Stimulated activated CD8-positive, alpha-beta memory T cell treated with anti-CD3 and anti-CD28 coated beads, Interleukin-12 subunit alpha, Interleukin-12 subunit beta, amount 100 ng/mL, for 1 hour (primary cell): ENCODE measurements around the gene ABR.
"Not testable (repeated sequence)": the region's sequence is repeated elsewhere in the genome, so short reads cannot be mapped to it uniquely, and the experiment has no call there.

ENCODE experiments used
- DNase-seq: peaks from one replicate; pipeline ENCODE4 v3.0.0-alpha.2; 2020; ENCODE audit warnings: low read depth

ABR gene

DNA sequence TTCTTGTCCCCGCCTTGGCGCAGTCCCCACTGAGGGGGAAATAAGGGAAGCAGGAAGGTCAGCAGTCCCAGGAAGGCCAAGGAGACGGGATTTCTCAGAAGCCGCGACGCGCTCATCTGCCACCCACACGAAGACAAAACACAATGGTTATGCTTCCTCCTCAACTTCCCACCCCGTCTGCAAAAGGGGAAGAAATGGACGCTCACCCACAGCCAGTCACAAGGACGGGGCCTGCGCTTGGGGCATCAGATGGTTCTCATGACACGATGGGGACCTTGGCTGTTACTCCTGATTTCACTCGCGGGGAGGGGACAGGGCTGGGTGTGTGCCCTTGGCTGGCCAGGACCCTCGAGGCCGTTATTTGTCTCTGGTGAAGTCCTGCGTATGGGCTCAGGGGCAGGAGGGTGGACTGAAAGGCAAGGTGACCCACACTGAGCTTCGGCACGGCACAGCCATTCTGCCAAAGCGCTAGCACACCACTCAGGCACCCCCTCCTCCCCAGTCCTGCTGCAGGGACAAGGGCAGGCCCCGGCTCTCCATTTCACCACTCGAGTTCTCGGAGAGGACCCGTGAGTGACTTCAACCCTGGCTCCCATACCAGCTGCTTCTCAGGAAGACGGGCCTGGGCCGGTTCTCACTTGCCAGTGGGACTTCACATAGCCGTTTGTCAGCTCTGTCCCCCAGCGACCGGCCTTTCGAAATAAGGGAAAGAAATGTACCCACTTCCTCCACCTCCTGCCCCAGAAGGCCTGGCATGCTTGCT is 84.5 kb downstream of the ABR start:
- DNase-seq: no peak

GRCh38 chr17:1094591-1094990 is 85.2 kb downstream of the ABR start:
- no peak for DNase-seq

DNA sequence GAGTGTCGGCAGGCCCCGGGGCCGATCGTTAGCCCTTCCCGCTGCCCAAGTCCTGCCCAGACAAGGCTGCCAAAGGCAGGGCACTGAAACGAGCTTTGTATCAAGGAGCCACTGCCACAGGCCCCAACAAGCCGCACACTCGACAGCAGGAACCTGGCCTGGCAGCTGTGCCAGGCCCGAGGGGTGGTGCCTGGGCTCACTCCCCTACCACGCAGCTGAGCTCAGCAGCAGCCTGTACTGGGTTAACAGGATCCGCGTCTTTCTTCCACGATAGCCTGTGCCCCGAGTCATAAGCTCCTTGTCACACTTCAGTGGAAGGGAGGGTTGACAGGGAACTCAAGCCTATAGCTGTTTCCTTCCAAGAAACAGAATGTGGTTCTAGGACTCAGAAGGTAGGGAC is 87.9 kb downstream of the ABR start:
- DNase-seq: no peak

GRCh38 chr17:1091190-1091534 is 88.6 kb downstream of the ABR start:
- no peak for DNase-seq

GRCh38 chr17:1090465-1091189 is 89.2 kb downstream of the ABR start:
- no peak for DNase-seq

GRCh38 chr17:1089915-1090314 is 89.9 kb downstream of the ABR start:
- DNase-seq: no peak

GRCh38 chr17:1087381-1088241 is 92.2 kb downstream of the ABR start:
- DNase-seq: no peak

DNA sequence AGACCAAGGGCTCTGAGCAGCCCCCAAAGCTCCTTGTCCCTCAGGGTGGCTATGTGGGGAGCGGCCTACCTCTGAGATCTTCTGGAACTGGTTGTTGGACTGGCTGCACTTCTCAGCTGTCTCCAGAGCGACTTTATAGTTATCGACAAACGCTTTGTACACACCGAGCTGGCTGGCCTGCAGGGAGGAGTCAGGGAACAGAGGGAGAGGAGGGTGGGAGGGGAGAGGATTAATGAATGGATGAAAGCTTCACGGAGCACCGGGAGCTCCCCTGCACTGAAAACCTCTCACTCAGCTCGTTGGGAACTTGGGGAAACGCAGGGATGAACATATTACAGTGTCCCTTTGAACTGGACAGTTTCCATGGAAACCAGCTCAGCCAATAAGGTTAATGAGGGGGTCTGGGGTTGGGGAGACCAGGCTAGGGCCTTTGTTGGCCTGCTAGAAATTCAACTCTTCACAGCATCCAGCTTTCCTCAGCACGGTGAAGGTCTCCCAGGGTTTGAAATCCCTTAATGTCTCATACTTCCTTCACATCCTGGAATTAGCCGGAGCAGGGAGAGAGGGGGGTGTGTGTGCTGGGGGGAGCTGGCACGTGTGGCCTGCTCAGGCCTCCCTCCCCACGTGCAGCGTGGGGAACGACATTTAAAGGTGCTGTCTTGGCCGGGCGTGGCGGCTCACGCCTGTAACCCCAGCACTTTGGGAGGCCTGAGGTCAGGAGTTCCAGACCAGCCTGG is 96.2 kb downstream of the ABR start:
- DNase-seq: no peak

DNA sequence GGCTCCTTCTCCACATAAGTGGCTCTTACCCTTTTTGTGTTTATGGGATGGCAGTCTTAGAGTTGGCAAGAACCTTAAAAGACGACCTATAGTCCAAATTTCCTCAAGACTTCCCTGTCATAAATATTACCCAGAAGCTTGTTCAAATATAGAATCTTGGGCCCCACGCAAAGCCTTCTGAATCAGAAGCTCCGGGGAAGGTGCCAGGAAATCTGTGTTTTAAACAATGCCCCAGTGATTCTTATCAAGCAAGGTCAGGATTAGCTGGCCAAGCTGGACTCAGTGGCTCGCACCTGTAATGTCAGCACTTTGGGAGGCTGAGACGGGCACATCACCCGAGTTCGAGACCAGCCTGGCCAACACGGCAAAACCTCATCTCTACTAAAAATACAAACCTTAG is 97.2 kb downstream of the ABR start:
- no peak for DNase-seq

- no peak for DNase-seq
Measured at GRCh38 chr17:1078831-1079561, 100.8 kb downstream of the ABR start.

DNA sequence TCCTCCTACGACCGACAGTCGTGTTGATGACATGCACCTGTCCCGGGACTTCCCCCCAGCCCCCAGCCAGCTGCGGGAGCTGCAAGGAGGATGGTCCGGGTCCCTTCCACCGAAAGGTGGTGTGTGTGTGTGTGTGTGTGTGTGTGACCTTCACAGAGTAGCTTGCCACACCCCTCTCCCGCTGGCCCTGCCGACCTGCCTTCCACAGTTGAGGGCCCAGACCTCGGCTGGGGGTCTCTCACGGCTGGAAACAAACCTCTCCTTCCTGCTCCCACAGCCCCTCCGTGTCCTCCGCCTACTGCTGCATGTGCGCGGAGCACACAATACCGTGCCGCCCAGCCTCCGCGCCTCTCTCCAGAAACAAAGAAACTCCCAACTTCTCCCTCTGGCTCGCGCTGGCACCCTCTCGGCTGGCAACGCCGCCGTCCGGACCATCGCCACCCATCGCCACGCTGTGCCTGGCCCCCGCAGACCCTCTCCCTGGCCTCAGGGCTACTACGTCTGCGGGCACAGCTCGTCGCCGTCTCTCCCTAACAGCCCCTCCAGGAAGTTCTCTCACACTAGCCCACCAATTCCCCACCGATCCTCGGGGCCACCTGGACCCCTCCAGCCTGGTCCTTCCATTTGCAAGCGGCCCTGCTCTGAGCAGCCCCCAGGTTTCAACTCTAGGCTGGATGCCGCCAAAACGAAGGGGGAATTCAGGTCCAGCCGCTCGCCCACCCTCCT is 101.6 kb downstream of the ABR start:
- no peak for DNase-seq

DNA sequence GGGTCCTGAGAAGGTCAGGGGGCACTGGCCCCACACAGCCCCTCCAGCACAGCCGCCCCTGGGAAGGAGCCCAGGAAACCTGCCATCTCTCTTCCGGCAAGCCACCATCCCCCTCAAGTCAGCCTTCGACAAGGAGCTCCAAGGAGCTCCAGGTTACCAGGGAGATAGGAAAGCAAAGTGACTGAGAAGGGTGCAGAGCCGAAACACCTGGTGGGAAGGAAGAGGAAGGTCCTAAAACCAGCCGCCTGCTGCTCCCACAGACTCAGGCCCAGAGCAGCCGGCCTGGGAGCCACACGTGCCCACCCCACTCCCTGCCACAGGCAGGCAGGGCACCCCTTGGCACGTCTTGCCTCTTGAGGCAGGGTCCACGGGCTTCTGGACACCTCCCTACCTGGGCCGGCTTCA is 102.2 kb downstream of the ABR start:
- DNase-seq: no peak

DNA sequence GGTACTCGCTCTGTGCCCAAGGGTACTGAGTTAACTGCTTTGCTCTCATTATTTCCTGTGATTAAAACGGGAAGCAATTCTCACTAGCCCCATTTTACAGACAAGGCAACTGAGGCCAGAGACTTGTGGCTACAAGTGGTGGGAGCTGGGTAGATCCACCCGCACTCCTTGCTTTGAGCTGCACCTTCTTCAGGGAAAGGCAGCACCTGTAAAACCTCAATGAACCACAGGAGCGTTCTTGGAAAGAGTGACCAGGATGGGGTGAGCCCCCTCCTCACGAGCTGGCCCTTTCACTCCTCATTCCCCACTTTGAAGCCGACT is 102.8 kb downstream of the ABR start:
- no peak for DNase-seq

DNA sequence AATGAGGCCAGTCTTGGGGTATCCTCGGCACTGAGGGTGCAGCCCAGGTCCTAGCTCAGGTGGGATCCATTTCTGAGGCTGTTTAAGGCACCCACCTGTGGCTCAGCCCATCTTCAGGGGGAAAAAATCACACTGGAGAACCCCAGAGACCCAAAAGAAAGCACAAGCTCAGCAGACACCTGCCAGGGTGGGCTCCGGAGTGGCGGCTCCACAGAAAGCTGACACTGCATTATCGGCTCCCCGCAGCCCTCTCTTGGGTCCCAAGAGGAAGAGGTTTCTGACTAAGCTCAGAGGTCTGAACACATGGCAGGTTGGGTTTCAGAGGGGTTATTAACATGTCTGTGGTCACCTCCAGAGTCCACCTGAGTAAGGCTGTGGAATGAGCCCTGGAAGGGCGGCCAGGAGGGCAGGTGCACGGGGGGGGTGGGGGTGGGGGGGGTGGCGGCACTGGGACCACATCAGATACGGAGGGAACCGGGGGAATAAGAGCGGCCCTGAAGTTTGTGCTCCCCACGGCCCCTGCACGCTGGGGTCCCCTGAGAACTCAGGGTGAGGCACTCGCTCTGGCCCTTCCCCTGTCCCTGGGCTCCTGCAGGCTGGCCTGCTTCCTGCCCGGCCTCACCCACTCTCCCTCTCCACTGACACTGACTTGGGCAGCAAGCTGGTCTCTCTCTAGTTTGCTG is 103.3 kb downstream of the ABR start:
- no peak for DNase-seq

GRCh38 chr17:1074886-1075605 is 104.7 kb downstream of the ABR start:
- no peak for DNase-seq

- not testable (repeated sequence) for DNase-seq
Measured at GRCh38 chr17:1073963-1074625, 105.7 kb downstream of the ABR start.

DNA sequence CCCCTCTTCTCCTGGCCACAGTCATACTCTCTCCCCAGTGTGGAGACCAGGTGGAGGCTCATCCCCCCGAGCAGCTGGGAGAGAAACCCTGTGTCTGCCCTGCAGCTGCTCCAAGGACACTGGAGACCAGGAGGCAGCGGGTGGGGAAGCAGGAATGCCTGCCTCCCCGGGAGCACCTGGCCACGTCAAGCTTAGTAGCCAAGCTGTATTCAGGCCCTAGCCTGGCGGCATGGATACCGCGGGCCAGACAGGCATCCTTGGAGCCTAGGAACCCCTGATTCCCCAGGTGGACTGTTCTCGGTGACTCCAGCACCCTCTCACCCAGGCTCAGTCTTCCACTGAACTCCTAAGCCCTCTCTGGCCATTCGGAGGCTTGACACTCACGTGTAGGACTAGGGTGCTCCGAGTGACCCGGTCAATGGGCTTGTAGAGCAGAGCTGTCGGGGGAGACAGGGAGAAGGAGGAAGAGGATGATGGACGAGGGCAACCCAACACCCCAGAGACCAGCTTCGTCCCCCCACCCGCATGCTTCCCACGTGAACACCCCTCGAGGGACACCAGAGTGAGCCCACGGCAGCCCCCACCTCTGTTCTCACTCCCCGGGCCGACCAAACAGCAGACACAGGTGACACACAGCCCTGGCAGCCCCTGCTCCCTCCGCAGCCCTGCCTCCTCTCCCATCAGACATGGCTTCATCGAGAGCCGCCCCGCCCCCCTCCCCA is 106.4 kb downstream of the ABR start:
- no peak for DNase-seq

- DNase-seq: no peak
Measured at GRCh38 chr17:1072551-1072961, 107.2 kb downstream of the ABR start.
